ENCODE results near the gene GPR37L1. TPM values are rescaled to one million over a fixed set of nuclear protein-coding genes. Genes with fewer than 3 reads are reported as not detected.

Gene GPR37L1
- total and polyA plus RNA-seq, 9 donors: 0.01 to 0.34 (median 0.12) TPM; not detected in 2

DNA sequence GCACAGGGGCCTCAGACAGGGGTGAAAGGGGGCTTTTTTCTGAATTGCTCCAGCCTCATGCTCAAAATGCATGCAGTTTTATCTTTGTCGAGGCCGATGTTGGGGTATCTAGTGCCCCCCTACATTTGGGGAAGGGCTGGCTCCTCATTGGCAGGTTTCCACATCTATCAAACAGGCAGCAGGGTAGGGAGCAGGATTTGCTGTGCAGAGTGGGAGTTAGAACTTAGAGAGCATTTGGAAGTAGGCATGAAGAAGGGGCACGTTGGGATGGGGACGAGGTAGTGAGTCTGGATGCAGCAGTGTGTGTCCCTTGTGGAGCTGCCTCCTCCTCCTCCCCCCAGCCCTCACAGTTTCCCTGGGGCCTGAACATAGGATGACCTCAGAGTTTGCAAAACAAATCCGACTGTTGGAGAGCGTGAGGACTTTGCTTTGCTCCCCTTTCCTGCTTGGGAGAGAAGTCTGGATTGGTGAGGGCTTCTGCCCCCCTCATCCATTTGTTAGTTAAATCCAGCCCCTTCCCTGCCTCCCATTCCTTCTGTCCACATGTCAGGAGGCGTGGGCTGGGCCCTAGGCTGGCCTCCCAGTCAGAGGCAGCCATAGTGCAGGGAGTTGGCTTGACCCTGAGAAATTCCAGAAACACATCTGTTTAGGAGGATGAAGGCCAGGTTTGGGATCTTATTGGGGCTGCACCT is 36.9 kb upstream of the GPR37L1 start:
- H3K4me1 ChIP-seq (ENCODE audit: insufficient read depth): no peaks in the 10 kb centered on the region
- no peak overlapping the region for H3K27ac ChIP-seq
- TF ChIP-seq POLR2A (IDR thresholded peaks at IDR 0.05): no peak
- TF ChIP-seq CTCF (IDR thresholded peaks at IDR 0.05): no peak
- TF ChIP-seq EP300 (IDR thresholded peaks at IDR 0.05): no peak
- no peaks in the 10 kb centered on the region for H3K36me3 ChIP-seq
- no peaks in the 10 kb centered on the region for H3K9me3 ChIP-seq
- peak in 1 of 5 donors; percentile 40 for DNase-seq
- WGBS, 3 donors: 28 to 43% (median 35%) methylated on average over 7 of the region's 7 CpGs
- intact Hi-C loops (cut with DNase I): no loop called here
- H3K4me3 ChIP-seq: no peak overlapping the region
- no peaks in the 10 kb centered on the region for H3K27me3 ChIP-seq

- TF ChIP-seq POLR2A (IDR thresholded peaks at IDR 0.05) (no peak), CTCF (IDR thresholded peaks at IDR 0.05) (no peak), EP300 (IDR thresholded peaks at IDR 0.05) (no peak)
- no peaks in the 10 kb centered on the region for H3K27me3 ChIP-seq
- 66 to 72% (median 71%) methylated on average over 7 of the region's 7 CpGs for WGBS, 3 donors
- intact Hi-C loops (cut with DNase I): no loop called here
- no peaks in the 10 kb centered on the region for H3K4me1 ChIP-seq (ENCODE audit: insufficient read depth)
- DNase-seq: no peak
- no peaks in the 10 kb centered on the region for H3K9me3 ChIP-seq
- H3K4me3 ChIP-seq: no peak overlapping the region
- no peak overlapping the region for H3K27ac ChIP-seq
- no peaks in the 10 kb centered on the region for H3K36me3 ChIP-seq
Observed at GRCh38 chr1:202086579-202087350, 36.0 kb upstream of the GPR37L1 start.

DNA sequence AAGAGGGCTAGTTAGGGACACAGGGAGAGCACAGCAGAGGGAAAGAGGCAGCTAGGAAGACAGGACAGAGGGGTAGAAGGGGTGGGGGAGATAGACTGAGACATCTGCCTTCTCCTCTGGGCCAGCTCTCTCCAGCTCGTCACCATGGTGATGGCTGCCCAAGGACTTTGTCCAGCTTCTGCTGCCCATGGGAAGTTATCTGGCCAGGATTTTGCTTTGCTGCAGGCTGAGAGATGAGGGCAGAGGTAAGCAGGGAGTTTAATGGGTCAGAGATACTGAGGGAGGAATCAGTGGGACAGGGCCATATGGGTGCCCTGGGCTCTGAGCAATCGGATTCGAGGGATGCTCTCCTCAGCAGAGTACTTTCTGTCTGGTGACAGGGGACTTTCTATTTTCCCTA is 34.5 kb upstream of the GPR37L1 start:
- intact Hi-C loops (cut with DNase I): no loop called here
- Histone ChIP-seq H3K4me1 (ENCODE audit: insufficient read depth) (no peaks in the 10 kb centered on the region), H3K27ac (no peak overlapping the region), H3K27me3 (no peaks in the 10 kb centered on the region), H3K4me3 (no peak overlapping the region), H3K36me3 (no peaks in the 10 kb centered on the region), H3K9me3 (no peaks in the 10 kb centered on the region)
- no peak for DNase-seq
- TF ChIP-seq EP300 (IDR thresholded peaks at IDR 0.05): no peak
- no peak for TF ChIP-seq POLR2A (IDR thresholded peaks at IDR 0.05)
- no peak for TF ChIP-seq CTCF (IDR thresholded peaks at IDR 0.05)
- whole genome bisulfite sequencing, 3 donors: 46 to 62% (median 60%) methylated on average over 3 of the region's 3 CpGs

DNA sequence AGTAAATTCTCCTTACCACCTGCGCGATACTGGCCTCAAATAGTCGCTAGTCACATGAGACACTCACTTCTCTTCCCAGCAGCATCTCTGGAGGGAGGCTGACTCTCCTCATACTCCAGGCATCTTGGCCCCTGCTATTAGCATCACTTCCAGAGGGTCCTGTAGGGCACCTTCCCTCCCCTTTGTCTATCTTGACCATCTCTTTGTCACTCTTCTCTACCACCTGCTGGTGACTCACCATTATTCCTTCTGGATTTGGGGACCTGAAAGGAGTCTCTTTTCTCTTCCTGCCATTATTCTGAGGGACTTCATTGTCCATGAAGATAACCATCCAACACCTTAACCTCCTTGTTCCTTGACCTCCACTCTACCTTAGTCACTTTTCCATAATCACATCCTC is 31.7 kb upstream of the GPR37L1 start:
- Histone ChIP-seq H3K36me3 (no peaks in the 10 kb centered on the region), H3K9me3 (no peaks in the 10 kb centered on the region), H3K27ac (no peak overlapping the region), H3K4me3 (no peak overlapping the region), H3K4me1 (ENCODE audit: insufficient read depth) (no peaks in the 10 kb centered on the region), H3K27me3 (no peaks in the 10 kb centered on the region)
- intact Hi-C loops (cut with DNase I): no loop called here
- no peak for DNase-seq
- no peak for TF ChIP-seq POLR2A (IDR thresholded peaks at IDR 0.05)
- WGBS, 3 donors: 91 to 95% (median 93%) methylated on average over 3 of the region's 3 CpGs

DNA sequence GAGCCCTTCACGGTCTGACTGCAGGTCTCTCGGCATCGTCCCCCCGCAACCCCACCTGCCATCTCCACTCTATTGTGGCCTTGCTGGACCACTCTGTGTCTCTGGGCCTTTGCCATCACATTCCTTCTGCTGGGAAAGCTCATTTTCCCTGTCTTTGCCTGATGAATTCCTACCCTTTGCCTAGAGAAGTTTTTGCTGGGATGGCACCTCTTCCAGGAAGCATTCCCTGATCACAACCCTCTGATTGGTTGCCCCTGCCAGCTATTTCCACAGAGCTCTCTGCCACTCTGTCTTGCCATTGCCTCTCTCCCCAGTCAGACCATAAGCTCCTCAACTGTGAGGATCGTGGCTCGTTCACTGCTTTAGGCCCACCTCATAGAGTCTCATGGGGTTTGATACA is 28.9 kb upstream of the GPR37L1 start:
- Histone ChIP-seq H3K4me1 (ENCODE audit: insufficient read depth) (no peaks in the 10 kb centered on the region), H3K9me3 (no peaks in the 10 kb centered on the region), H3K27me3 (no peaks in the 10 kb centered on the region), H3K36me3 (no peaks in the 10 kb centered on the region), H3K4me3 (no peak overlapping the region), H3K27ac (no peak overlapping the region)
- intact Hi-C loops (cut with DNase I): no loop called here
- WGBS, 3 donors: 91 to 96% (median 92%) methylated on average over 6 of the region's 6 CpGs
- no peak for TF ChIP-seq EP300 (IDR thresholded peaks at IDR 0.05)
- TF ChIP-seq CTCF (IDR thresholded peaks at IDR 0.05): no peak
- no peak for TF ChIP-seq POLR2A (IDR thresholded peaks at IDR 0.05)
- no peak for DNase-seq
